ENCODE data around the gene INPP5K.

The INPP5K gene

GRCh38 chr17:1548032-1548431 is 31.6 kb upstream of the INPP5K start:
- Histone ChIP-seq H3K36me3 (ENCODE audit: control insufficient read depth, insufficient read depth, low read length) (peaks cover 15% of the 10 kb centered on the region), H3K9me3 (ENCODE audit: control insufficient read depth, low read length) (no peaks in the 10 kb centered on the region), H3K27me3 (ENCODE audit: control insufficient read depth, insufficient read depth, low read length, poor library complexity, severe bottlenecking) (no peaks in the 10 kb centered on the region), H3K4me3 (ENCODE audit: insufficient read depth, low read depth, low read length) (no peak overlapping the region), H3K4me1 (ENCODE audit: control insufficient read depth, insufficient read depth, low read length) (no peaks in the 10 kb centered on the region), H3K27ac (ENCODE audit: insufficient read depth, low read depth, low read length, poor library complexity, severe bottlenecking) (no peak overlapping the region)
- 94% methylated on average over 18 of the region's 18 CpGs for WGBS, 2 experiments

GRCh38 chr17:1546292-1546922 is 30.0 kb upstream of the INPP5K start:
- no peak overlapping the region for H3K4me3 ChIP-seq (ENCODE audit: insufficient read depth, low read depth, low read length)
- no peak overlapping the region for H3K27ac ChIP-seq (ENCODE audit: insufficient read depth, low read depth, low read length, poor library complexity, severe bottlenecking)
- H3K27me3 ChIP-seq (ENCODE audit: control insufficient read depth, insufficient read depth, low read length, poor library complexity, severe bottlenecking): no peaks in the 10 kb centered on the region
- peaks cover 14% of the 10 kb centered on the region for H3K36me3 ChIP-seq (ENCODE audit: control insufficient read depth, insufficient read depth, low read length)
- no peaks in the 10 kb centered on the region for H3K4me1 ChIP-seq (ENCODE audit: control insufficient read depth, insufficient read depth, low read length)
- 95 to 97% methylated on average over 6 of the region's 6 CpGs for WGBS, 2 experiments
- H3K9me3 ChIP-seq (ENCODE audit: control insufficient read depth, low read length): no peaks in the 10 kb centered on the region

GRCh38 chr17:1545618-1546017 is 29.2 kb upstream of the INPP5K start:
- Histone ChIP-seq H3K4me3 (ENCODE audit: insufficient read depth, low read depth, low read length) (no peak overlapping the region), H3K27ac (ENCODE audit: insufficient read depth, low read depth, low read length, poor library complexity, severe bottlenecking) (no peak overlapping the region), H3K4me1 (ENCODE audit: control insufficient read depth, insufficient read depth, low read length) (no peaks in the 10 kb centered on the region), H3K9me3 (ENCODE audit: control insufficient read depth, low read length) (no peaks in the 10 kb centered on the region), H3K36me3 (ENCODE audit: control insufficient read depth, insufficient read depth, low read length) (peaks cover 13% of the 10 kb centered on the region), H3K27me3 (ENCODE audit: control insufficient read depth, insufficient read depth, low read length, poor library complexity, severe bottlenecking) (no peaks in the 10 kb centered on the region)
- WGBS, 2 experiments: 92 to 95% methylated on average over 9 of the region's 9 CpGs

- no peak overlapping the region for H3K27ac ChIP-seq (ENCODE audit: insufficient read depth, low read depth, low read length, poor library complexity, severe bottlenecking)
- peaks cover 22% of the 10 kb centered on the region for H3K36me3 ChIP-seq (ENCODE audit: control insufficient read depth, insufficient read depth, low read length)
- whole genome bisulfite sequencing, 2 experiments: 80 to 87% methylated on average over 8 of the region's 8 CpGs
- no peak overlapping the region for H3K4me3 ChIP-seq (ENCODE audit: insufficient read depth, low read depth, low read length)
- no peaks in the 10 kb centered on the region for H3K27me3 ChIP-seq (ENCODE audit: control insufficient read depth, insufficient read depth, low read length, poor library complexity, severe bottlenecking)
- H3K4me1 ChIP-seq (ENCODE audit: control insufficient read depth, insufficient read depth, low read length): no peaks in the 10 kb centered on the region
- H3K9me3 ChIP-seq (ENCODE audit: control insufficient read depth, low read length): no peaks in the 10 kb centered on the region
Measured at GRCh38 chr17:1542316-1542715, 25.9 kb upstream of the INPP5K start.

GRCh38 chr17:1541367-1541904 is 25.0 kb upstream of the INPP5K start:
- Histone ChIP-seq H3K4me1 (ENCODE audit: control insufficient read depth, insufficient read depth, low read length) (no peaks in the 10 kb centered on the region), H3K4me3 (ENCODE audit: insufficient read depth, low read depth, low read length) (no peak overlapping the region), H3K27me3 (ENCODE audit: control insufficient read depth, insufficient read depth, low read length, poor library complexity, severe bottlenecking) (no peaks in the 10 kb centered on the region), H3K27ac (ENCODE audit: insufficient read depth, low read depth, low read length, poor library complexity, severe bottlenecking) (no peak overlapping the region), H3K36me3 (ENCODE audit: control insufficient read depth, insufficient read depth, low read length) (peaks cover 22% of the 10 kb centered on the region), H3K9me3 (ENCODE audit: control insufficient read depth, low read length) (no peaks in the 10 kb centered on the region)
- 92 to 97% methylated on average over 4 of the region's 4 CpGs for WGBS, 2 experiments

- 92 to 93% methylated on average over 15 of the region's 15 CpGs for WGBS, 2 experiments
- Histone ChIP-seq H3K9me3 (ENCODE audit: control insufficient read depth, low read length) (no peaks in the 10 kb centered on the region), H3K4me3 (ENCODE audit: insufficient read depth, low read depth, low read length) (no peak overlapping the region), H3K4me1 (ENCODE audit: control insufficient read depth, insufficient read depth, low read length) (no peaks in the 10 kb centered on the region), H3K36me3 (ENCODE audit: control insufficient read depth, insufficient read depth, low read length) (peaks cover 24% of the 10 kb centered on the region), H3K27ac (ENCODE audit: insufficient read depth, low read depth, low read length, poor library complexity, severe bottlenecking) (no peak overlapping the region), H3K27me3 (ENCODE audit: control insufficient read depth, insufficient read depth, low read length, poor library complexity, severe bottlenecking) (no peaks in the 10 kb centered on the region)
Measured at GRCh38 chr17:1539811-1540210, 23.4 kb upstream of the INPP5K start.

GRCh38 chr17:1535737-1536136 is 19.3 kb upstream of the INPP5K start:
- 96% methylated on average over 4 of the region's 4 CpGs for WGBS, 2 experiments
- no peaks in the 10 kb centered on the region for H3K4me1 ChIP-seq (ENCODE audit: control insufficient read depth, insufficient read depth, low read length)
- H3K9me3 ChIP-seq (ENCODE audit: control insufficient read depth, low read length): no peaks in the 10 kb centered on the region
- no peak overlapping the region for H3K4me3 ChIP-seq (ENCODE audit: insufficient read depth, low read depth, low read length)
- no peak overlapping the region for H3K27ac ChIP-seq (ENCODE audit: insufficient read depth, low read depth, low read length, poor library complexity, severe bottlenecking)
- no peaks in the 10 kb centered on the region for H3K27me3 ChIP-seq (ENCODE audit: control insufficient read depth, insufficient read depth, low read length, poor library complexity, severe bottlenecking)
- peaks cover 31% of the 10 kb centered on the region for H3K36me3 ChIP-seq (ENCODE audit: control insufficient read depth, insufficient read depth, low read length)

GRCh38 chr17:1533661-1534325 is 17.4 kb upstream of the INPP5K start:
- WGBS, 2 experiments: 95 to 97% methylated on average over 24 of the region's 24 CpGs
- Histone ChIP-seq H3K4me1 (ENCODE audit: control insufficient read depth, insufficient read depth, low read length) (no peaks in the 10 kb centered on the region), H3K27ac (ENCODE audit: insufficient read depth, low read depth, low read length, poor library complexity, severe bottlenecking) (no peak overlapping the region), H3K4me3 (ENCODE audit: insufficient read depth, low read depth, low read length) (no peak overlapping the region), H3K36me3 (ENCODE audit: control insufficient read depth, insufficient read depth, low read length) (peaks cover 24% of the 10 kb centered on the region), H3K27me3 (ENCODE audit: control insufficient read depth, insufficient read depth, low read length, poor library complexity, severe bottlenecking) (no peaks in the 10 kb centered on the region), H3K9me3 (ENCODE audit: control insufficient read depth, low read length) (no peaks in the 10 kb centered on the region)

GRCh38 chr17:1532836-1533602 is 16.6 kb upstream of the INPP5K start:
- Histone ChIP-seq H3K27ac (ENCODE audit: insufficient read depth, low read depth, low read length, poor library complexity, severe bottlenecking) (no peak overlapping the region), H3K36me3 (ENCODE audit: control insufficient read depth, insufficient read depth, low read length) (peaks cover 16% of the 10 kb centered on the region), H3K27me3 (ENCODE audit: control insufficient read depth, insufficient read depth, low read length, poor library complexity, severe bottlenecking) (no peaks in the 10 kb centered on the region), H3K4me3 (ENCODE audit: insufficient read depth, low read depth, low read length) (no peak overlapping the region), H3K9me3 (ENCODE audit: control insufficient read depth, low read length) (no peaks in the 10 kb centered on the region), H3K4me1 (ENCODE audit: control insufficient read depth, insufficient read depth, low read length) (no peaks in the 10 kb centered on the region)
- WGBS, 2 experiments: 86 to 89% methylated on average over 10 of the region's 10 CpGs

- H3K9me3 ChIP-seq (ENCODE audit: control insufficient read depth, low read length): no peaks in the 10 kb centered on the region
- peaks cover 12% of the 10 kb centered on the region for H3K36me3 ChIP-seq (ENCODE audit: control insufficient read depth, insufficient read depth, low read length)
- H3K27ac ChIP-seq (ENCODE audit: insufficient read depth, low read depth, low read length, poor library complexity, severe bottlenecking): no peak overlapping the region
- no peak overlapping the region for H3K4me3 ChIP-seq (ENCODE audit: insufficient read depth, low read depth, low read length)
- no peaks in the 10 kb centered on the region for H3K4me1 ChIP-seq (ENCODE audit: control insufficient read depth, insufficient read depth, low read length)
- WGBS, 2 experiments: 94% methylated on average over 1 of the region's 2 CpGs; no CpG with 5 or more reads in 1 of the 2 experiments
- no peaks in the 10 kb centered on the region for H3K27me3 ChIP-seq (ENCODE audit: control insufficient read depth, insufficient read depth, low read length, poor library complexity, severe bottlenecking)
Measured at GRCh38 chr17:1529863-1530262, 13.5 kb upstream of the INPP5K start.

All from ectodermal cell (in vitro differentiated cells).